Common myeloid progenitor, CD34-positive (primary cell): ENCODE measurements around the gene KCTD20.
"Not testable (repeated sequence)": the region's sequence is repeated elsewhere in the genome, so short reads cannot be mapped to it uniquely, and the experiment has no call there.

Experiments
- CTCF ChIA-PET: fragments of 350-600 bp; sonication (Branson Sonifier 250); formaldehyde crosslinking; loops from one replicate; lab custom pipeline; 2021; ENCODE audit warnings: antibody characterized with exemption; lab: Charles Lee
- POLR2A ChIA-PET: fragments of 350-600 bp; sonication (Branson Sonifier 250); formaldehyde crosslinking; loops from one replicate; lab custom pipeline; 2021; ENCODE audit warnings: antibody characterized with exemption; lab: Charles Lee
- DNase-seq, 3 donors: peaks; one replicate each; pipeline versions ENCODE4 v3.0.0 to v3.0.0-alpha.2; 2013
- H3K27ac ChIP-seq, 2 experiments: 1 replicate in 1 of 2; 2 replicates in 1 of 2; pipeline ENCODE4 v1.7.0; 2013; ENCODE audit warnings: inconsistent platforms in 2 of 2, low read length in 2 of 2, mild to moderate bottlenecking in 2 of 2, low read depth in 1 of 2, moderate library complexity in 1 of 2; ENCODE audit not compliant: severe bottlenecking in 2 of 2, insufficient read depth in 1 of 2, poor library complexity in 1 of 2
- H3K27me3 ChIP-seq, 5 experiments: replicated peaks in 2 of 5; 1 replicate in 3 of 5; 2 replicates in 2 of 5; pipeline versions ENCODE4 v1.6.1 to v1.7.0; 2013; ENCODE audit warnings: low read length in 4 of 5, mild to moderate bottlenecking in 2 of 5, moderate library complexity in 2 of 5, inconsistent platforms in 1 of 5; ENCODE audit not compliant: insufficient read depth in 5 of 5, control insufficient read depth in 4 of 5
- H3K36me3 ChIP-seq, 4 experiments: 1 replicate in 2 of 4; 2 replicates in 2 of 4; pipeline versions ENCODE4 v1.6.1 to v1.7.0; 2013; ENCODE audit warnings: low read length in 3 of 4, control low read depth in 1 of 4, mild to moderate bottlenecking in 1 of 4; ENCODE audit not compliant: control insufficient read depth in 4 of 4, insufficient read depth in 4 of 4
- H3K4me1 ChIP-seq, 4 experiments: 1 replicate in 3 of 4; 2 replicates in 1 of 4; pipeline versions ENCODE4 v1.6.1 to v1.7.1; 2013; ENCODE audit warnings: low read length in 3 of 4, mild to moderate bottlenecking in 3 of 4, control low read depth in 1 of 4, inconsistent platforms in 1 of 4, moderate library complexity in 1 of 4; ENCODE audit not compliant: control insufficient read depth in 4 of 4, insufficient read depth in 4 of 4; ENCODE audit errors: control extremely low read depth in 1 of 4
- H3K4me3 ChIP-seq, 7 experiments: 1 replicate in 4 of 7; 2 replicates in 3 of 7; pipeline versions ENCODE4 v1.5.1 to v1.7.0; 2013; ENCODE audit warnings: mild to moderate bottlenecking in 7 of 7, low read length in 6 of 7, moderate library complexity in 6 of 7, inconsistent platforms in 2 of 7, low read depth in 2 of 7, control low read depth in 1 of 7; ENCODE audit not compliant: insufficient read depth in 4 of 7, control insufficient read depth in 1 of 7; ENCODE audit errors: extremely low read depth in 1 of 7
- H3K9me3 ChIP-seq, 5 experiments: 1 replicate in 4 of 5; 2 replicates in 1 of 5; pipeline versions ENCODE4 v1.6.1 to v1.7.1; 2013; ENCODE audit warnings: low read length in 4 of 5, mild to moderate bottlenecking in 2 of 5, inconsistent platforms in 1 of 5, low read depth in 1 of 5, moderate library complexity in 1 of 5; ENCODE audit not compliant: control insufficient read depth in 4 of 5, insufficient read depth in 2 of 5; ENCODE audit errors: control extremely low read depth in 1 of 5
- WGBS: methylation state at CpG from one replicate; pipeline ENCODE4 v1.1.5; 2013; ENCODE audit not compliant: insufficient coverage; 5-methylcytosine and 5-hydroxymethylcytosine counted together

KCTD20 gene

DNA sequence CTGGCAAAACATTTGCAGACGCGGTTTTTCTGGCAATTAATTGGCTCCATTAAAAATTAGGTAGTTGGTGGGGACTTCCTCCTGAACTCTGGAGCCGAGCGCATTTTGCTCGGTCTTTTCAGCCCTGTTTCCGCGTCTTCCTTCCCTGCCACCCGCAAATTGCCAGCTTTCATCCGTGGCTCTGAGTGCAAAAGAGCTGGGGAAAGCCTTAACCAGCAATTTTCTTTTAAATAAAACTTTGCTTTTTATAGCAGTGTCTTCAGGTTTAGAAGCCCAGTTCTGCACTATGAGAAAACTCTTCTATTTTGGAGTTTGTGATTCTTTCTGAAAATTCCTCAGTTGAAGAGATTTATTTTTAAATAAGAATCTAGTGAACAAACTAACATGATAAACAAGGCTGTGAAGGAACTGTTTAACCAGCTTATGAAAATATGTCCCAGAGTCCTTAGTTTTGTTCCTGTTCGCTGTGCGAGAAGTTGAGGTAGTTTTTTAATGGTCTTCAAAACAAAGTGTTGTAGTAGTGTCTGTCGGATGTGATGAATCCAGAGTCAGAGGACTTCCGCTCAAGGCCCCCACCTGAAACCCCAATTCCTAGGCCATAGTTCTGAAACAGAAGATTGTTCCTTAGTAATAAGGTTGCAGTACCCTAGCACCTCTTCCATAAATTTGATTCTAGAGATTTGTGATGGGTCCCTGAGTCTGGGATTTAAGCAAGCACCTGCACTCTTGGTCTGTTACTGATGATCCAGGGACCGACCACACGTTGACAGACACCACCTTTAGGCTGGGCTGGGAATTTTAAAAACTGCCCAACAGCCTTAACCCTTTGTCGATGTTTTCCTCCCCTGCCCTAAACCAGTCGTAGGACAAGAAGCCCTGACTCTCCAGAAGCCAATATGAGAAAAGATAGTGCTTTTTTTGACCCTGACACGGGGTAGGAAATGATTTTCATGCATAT is 950 bp downstream of the KCTD20 start:
- Histone ChIP-seq H3K4me3 (peak overlapping the region; percentile 86 to 94 (median 91)), H3K4me1 (peaks cover 20 to 37% (median 28%) of the 10 kb centered on the region in 4 experiments), H3K9me3 (no peaks in the 10 kb centered on the region), H3K27ac (peak overlapping the region; percentile 89 to 92), H3K36me3 (peaks cover 0 to 3% (median 0%) of the 10 kb centered on the region in 4 experiments), H3K27me3 (no peaks in the 10 kb centered on the region)
- ChIA-PET POLR2A (interaction anchor here (0.6 kb wide), 2 partner anchors 9 to 102 kb away, joined by 3 to 4 read pairs; no protein-coding TSS in a partner anchor), CTCF (interaction anchor here (1.0 to 3.2 kb wide), 5 partner anchors 10 to 135 kb away, joined by 3 to 13 read pairs (median 5); no protein-coding TSS in a partner anchor)
- WGBS = 8% methylated on average over 14 of the region's 18 CpGs
- DNase-seq = peak in 2 of 3 donors; percentile 41 to 50

DNA sequence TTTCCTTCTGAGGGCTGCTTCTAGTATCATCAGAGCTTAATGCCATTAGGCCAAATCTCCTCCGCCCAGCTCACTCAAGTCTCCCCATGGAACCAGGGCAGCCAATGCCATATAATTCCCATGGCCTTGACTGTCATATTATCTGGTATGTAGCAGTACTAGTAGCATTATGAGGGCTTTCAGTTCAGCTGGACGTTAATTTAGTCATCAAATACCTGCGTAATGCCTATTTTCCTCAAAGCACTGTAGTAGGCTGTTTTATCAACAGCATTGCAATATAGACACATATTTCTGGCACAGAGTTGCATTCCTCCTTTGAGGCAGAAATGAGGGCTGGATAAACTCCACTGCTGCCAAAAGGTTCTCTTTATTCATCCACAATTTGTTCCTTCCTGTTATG is 1.7 kb downstream of the KCTD20 start:
- POLR2A ChIA-PET = interaction anchor here (0.6 kb wide), 1 partner anchor 8 kb away, joined by 4 read pairs; no protein-coding TSS in a partner anchor
- Histone ChIP-seq H3K27ac (peak overlapping the region in 1 of 2 experiments; percentile 92), H3K27me3 (no peaks in the 10 kb centered on the region), H3K4me3 (peak overlapping the region in 6 of 7 experiments; percentile 86 to 94 (median 91)), H3K4me1 (peaks cover 20 to 37% (median 28%) of the 10 kb centered on the region in 4 experiments), H3K36me3 (peaks cover 0 to 4% (median 2%) of the 10 kb centered on the region in 4 experiments), H3K9me3 (peaks cover 0 to 4% (median 0%) of the 10 kb centered on the region in 5 experiments)
- CTCF ChIA-PET = interaction anchor here (1.0 to 3.2 kb wide), 5 partner anchors 10 to 25 kb away, joined by 3 to 13 read pairs (median 5); no protein-coding TSS in a partner anchor
- 89% methylated on average over 2 of the region's 3 CpGs for WGBS
- DNase-seq = no peak

DNA sequence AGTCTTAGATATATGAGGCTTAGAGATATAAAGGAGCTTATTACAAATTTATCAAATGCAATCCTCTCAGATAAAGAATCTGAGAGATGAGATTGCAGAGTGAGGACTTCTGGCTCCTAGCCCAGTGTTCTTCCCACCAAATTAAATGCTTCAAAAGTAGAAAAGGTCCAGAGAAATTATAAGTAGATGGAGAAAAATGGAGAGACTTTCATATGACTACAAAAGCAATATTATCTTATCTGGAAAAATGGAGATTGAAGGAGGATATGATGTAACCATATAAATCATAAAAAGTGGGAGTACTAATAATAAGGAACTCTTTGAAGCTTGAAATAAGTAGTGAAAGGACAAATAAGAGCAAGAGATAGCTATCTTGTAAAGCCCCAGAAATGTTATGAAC is 2.8 kb downstream of the KCTD20 start:
- H3K36me3 ChIP-seq = peaks cover 0 to 6% (median 4%) of the 10 kb centered on the region in 4 experiments
- H3K9me3 ChIP-seq = peaks cover 0 to 4% (median 0%) of the 10 kb centered on the region in 5 experiments
- H3K27me3 ChIP-seq = no peaks in the 10 kb centered on the region
- H3K4me3 ChIP-seq = no peak overlapping the region
- DNase-seq = no peak
- ChIA-PET POLR2A (no interaction called here), CTCF (interaction anchor here (1.0 to 3.2 kb wide), 3 partner anchors 9 to 24 kb away, joined by 3 to 13 read pairs (median 6); no protein-coding TSS in a partner anchor)
- H3K4me1 ChIP-seq = peaks cover 20 to 36% (median 28%) of the 10 kb centered on the region in 4 experiments
- H3K27ac ChIP-seq = no peak overlapping the region

DNA sequence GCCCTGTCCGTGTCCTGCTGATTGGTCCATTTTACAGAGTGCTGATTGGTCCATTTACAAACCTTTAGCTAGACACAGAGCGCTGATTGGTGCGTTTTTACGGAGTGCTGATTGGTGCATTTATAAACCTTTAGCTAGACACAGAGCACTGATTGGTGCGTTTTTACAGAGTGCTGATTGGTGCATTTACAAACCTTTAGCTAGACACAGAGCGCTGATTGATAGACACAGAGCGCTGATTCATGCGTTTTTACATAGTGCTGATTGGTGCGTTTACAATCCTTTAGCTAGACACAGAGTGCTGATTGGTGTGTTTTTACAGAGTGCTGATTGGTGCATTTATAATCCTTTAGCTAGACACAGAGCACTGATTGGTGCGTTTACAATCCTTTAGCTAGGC is 6.4 kb downstream of the KCTD20 start:
- H3K36me3 ChIP-seq = peaks cover 3 to 11% (median 7%) of the 10 kb centered on the region in 4 experiments
- WGBS = 100% methylated on average over 9 of the region's 10 CpGs
- POLR2A ChIA-PET, H3K4me3 ChIP-seq, DNase-seq, H3K27me3 ChIP-seq, H3K27ac ChIP-seq, H3K9me3 ChIP-seq: not testable (repeated sequence)
- CTCF ChIA-PET = interaction anchor here (0.7 kb wide), 1 partner anchor 13 kb away, joined by 3 read pairs; no protein-coding TSS in a partner anchor
- H3K4me1 ChIP-seq = peaks cover 4 to 13% (median 10%) of the 10 kb centered on the region in 4 experiments

DNA sequence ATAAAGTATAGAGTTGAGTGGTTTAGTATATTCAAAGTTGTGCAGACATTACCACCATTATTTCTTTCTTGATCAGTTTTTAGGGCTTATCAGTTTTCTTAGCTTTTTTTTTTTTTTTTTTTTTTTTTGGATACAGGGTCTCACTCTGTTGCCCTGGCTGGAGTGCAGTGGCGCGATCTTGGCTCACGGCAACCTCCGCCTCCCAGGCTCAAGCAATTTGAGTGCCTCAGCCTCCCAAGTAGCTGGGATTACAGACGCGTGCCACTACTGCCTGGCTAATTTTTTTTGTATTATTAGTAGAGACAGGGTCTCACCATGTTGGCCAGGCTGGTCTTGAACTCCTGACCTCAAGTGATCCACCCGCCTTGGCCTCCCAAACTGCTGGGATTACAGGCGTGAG is 10.1 kb downstream of the KCTD20 start:
- H3K36me3 ChIP-seq = peaks cover 4 to 13% (median 11%) of the 10 kb centered on the region in 4 experiments
- not testable (repeated sequence) for H3K9me3 ChIP-seq, H3K4me3 ChIP-seq, H3K27me3 ChIP-seq, H3K4me1 ChIP-seq, H3K27ac ChIP-seq, DNase-seq
- ChIA-PET CTCF (interaction anchor here (1.3 to 2.3 kb wide), 2 partner anchors 8 to 18 kb away, joined by 3 to 6 read pairs; no protein-coding TSS in a partner anchor), POLR2A (interaction anchor here (0.6 to 0.7 kb wide), 2 partner anchors 9 to 13 kb away, joined by 4 to 5 read pairs; no protein-coding TSS in a partner anchor)
- WGBS = 98% methylated on average over 8 of the region's 8 CpGs

DNA sequence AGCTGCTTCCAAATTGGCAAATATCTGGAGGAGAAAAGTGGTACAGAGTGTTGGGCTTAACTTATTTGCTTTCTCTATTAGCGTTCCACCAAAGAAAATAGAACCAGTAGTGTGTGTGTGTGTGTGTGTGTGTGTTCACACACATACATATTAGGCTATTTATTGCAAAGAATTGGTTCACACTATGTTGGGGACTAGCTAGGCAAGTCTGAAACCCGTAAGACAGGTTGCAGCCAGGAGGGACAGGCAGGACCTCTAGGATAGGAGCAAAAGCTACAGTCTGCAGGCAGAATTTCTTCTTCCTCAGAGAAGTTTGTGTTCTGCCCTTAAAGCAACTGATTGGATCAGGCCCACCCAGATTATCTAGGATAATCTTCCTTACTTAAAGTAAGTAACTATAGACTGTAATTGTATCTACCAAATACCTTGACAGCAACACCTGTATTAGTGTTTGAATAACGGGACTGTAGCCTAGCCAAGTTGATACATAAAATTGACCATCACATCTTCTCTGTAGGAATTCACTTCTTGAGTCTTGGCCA is 12.8 kb downstream of the KCTD20 start:
- H3K27ac ChIP-seq = no peak overlapping the region
- H3K9me3 ChIP-seq = no peaks in the 10 kb centered on the region
- no peaks in the 10 kb centered on the region for H3K4me1 ChIP-seq
- POLR2A ChIA-PET = interaction anchor here (1.1 kb wide), 1 partner anchor 14 kb away, joined by 3 read pairs; no protein-coding TSS in a partner anchor
- CTCF ChIA-PET = interaction anchor here (0.6 to 2.3 kb wide), 3 partner anchors 11 to 29 kb away, joined by 3 to 6 read pairs (median 3); no protein-coding TSS in a partner anchor
- no peaks in the 10 kb centered on the region for H3K27me3 ChIP-seq
- peaks cover 2 to 10% (median 7%) of the 10 kb centered on the region in 4 experiments for H3K36me3 ChIP-seq
- DNase-seq = no peak
- 100% methylated on average over 2 of the region's 3 CpGs for WGBS
- no peak overlapping the region for H3K4me3 ChIP-seq
